ENCODE data around the gene SMS.

- TF ChIP-seq POLR2A (IDR thresholded peaks at IDR 0.05), result no peak
- TF ChIP-seq POLR2AphosphoS5 (IDR thresholded peaks at IDR 0.05), result no peak
- TF ChIP-seq, protein P1, sequence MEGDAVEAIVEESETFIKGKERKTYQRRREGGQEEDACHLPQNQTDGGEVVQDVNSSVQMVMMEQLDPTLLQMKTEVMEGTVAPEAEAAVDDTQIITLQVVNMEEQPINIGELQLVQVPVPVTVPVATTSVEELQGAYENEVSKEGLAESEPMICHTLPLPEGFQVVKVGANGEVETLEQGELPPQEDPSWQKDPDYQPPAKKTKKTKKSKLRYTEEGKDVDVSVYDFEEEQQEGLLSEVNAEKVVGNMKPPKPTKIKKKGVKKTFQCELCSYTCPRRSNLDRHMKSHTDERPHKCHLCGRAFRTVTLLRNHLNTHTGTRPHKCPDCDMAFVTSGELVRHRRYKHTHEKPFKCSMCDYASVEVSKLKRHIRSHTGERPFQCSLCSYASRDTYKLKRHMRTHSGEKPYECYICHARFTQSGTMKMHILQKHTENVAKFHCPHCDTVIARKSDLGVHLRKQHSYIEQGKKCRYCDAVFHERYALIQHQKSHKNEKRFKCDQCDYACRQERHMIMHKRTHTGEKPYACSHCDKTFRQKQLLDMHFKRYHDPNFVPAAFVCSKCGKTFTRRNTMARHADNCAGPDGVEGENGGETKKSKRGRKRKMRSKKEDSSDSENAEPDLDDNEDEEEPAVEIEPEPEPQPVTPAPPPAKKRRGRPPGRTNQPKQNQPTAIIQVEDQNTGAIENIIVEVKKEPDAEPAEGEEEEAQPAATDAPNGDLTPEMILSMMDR (IDR thresholded peaks at IDR 0.05), result no peak
- no peak for TF ChIP-seq EP300 (IDR thresholded peaks at IDR 0.05)
Observed at GRCh38 chrX:21968333-21968732, 27.8 kb downstream of the SMS start.
